ENCODE measurements around the gene CBR1. TPM values are rescaled to one million over a fixed set of nuclear protein-coding genes. Genes with fewer than 3 reads are reported as not detected.

Gene CBR1
- total and polyA plus RNA-seq, 2 of the 13 experiments (the other 11 are each of a cell fraction or from before 2014, with no cell fraction given): 33.7 to 38.7 TPM

- FAIRE-seq (no peak), ATAC-seq (no peak), DNase-seq (ENCODE audit: low spot score) (no peak)
- BruUV-seq (replicated peaks): no TSS peak
- H2AFZ ChIP-seq (ENCODE audit: low read length): no peak overlapping the region
- peak overlapping the region; percentile 85 for H3K4me2 ChIP-seq (ENCODE audit: low read depth, low read length)
- no peaks in the 10 kb centered on the region for H3K9me3 ChIP-seq (ENCODE audit: low read length)
- WGBS (ENCODE audit: low lambda C conversion rate): 99% methylated on average over 2 of the region's 2 CpGs
- H3K36me3 ChIP-seq (replicated peaks in 1 of 2; ENCODE audit: control insufficient read depth in 1 of 2, insufficient read depth in 2 of 2, low read length in 2 of 2): peaks cover 6 to 21% of the 10 kb centered on the region in 2 experiments; a peak in 4 of 5 replicates
- no peak overlapping the region for H3K27ac ChIP-seq (ENCODE audit: extremely low read length, insufficient read depth, low read length)
- H3K4me1 ChIP-seq (ENCODE audit: insufficient read depth, low read length): peaks cover 51% of the 10 kb centered on the region
- no peaks in the 10 kb centered on the region for H4K20me1 ChIP-seq (ENCODE audit: insufficient read depth, low read length)
- ChIA-PET POLR2A (no interaction called here), CTCF (ENCODE audit: low intra/inter-chr PET ratio, low total read pairs) (no interaction called here)
- intact Hi-C loops (cut with micrococcal nuclease; ENCODE audit: unreplicated experiment) (loop anchor here (5.0 kb wide), 1 partner anchor 51 kb away; no protein-coding TSS in a partner anchor), in situ Hi-C loops (cut with HindIII; ENCODE audit: extremely low pct_ligation_motif_present, low pct_unique_long_range_greater_than_20kb) (no loop called here)
- no peak overlapping the region for H3K4me3 ChIP-seq (replicated peaks in 1 of 3; ENCODE audit: insufficient read depth in 1 of 3, low read depth in 2 of 3, low read length in 3 of 3)
- H3K79me2 ChIP-seq (ENCODE audit: insufficient read depth, low read length): peaks cover 7% of the 10 kb centered on the region
- no peak overlapping the region for H3K9ac ChIP-seq (ENCODE audit: insufficient read depth, low read depth, low read length)
- H3K27me3 ChIP-seq (ENCODE audit: control insufficient read depth in 1 of 2, insufficient read depth in 2 of 2, low read length in 2 of 2): no peaks in the 10 kb centered on the region
- TF ChIP-seq FOSL2 (CRISPR knock-in tag; IDR thresholded peaks at IDR 0.05): no peak
- no peak for TF ChIP-seq GATAD2A (CRISPR knock-in tag; IDR thresholded peaks at IDR 0.05)
- no peak for TF ChIP-seq HNF4A (CRISPR knock-in tag; IDR thresholded peaks at IDR 0.05)
- no peak for TF ChIP-seq MAFG (CRISPR knock-in tag; IDR thresholded peaks at IDR 0.05)
- TF ChIP-seq ZNF687 (CRISPR knock-in tag; IDR thresholded peaks at IDR 0.05): no peak
- TF ChIP-seq SMYD3 (CRISPR knock-in tag; IDR thresholded peaks at IDR 0.05): no peak
- no peak for TF ChIP-seq KLF11 (CRISPR knock-in tag; IDR thresholded peaks at IDR 0.05)
- no peak for TF ChIP-seq ZNF296 (CRISPR knock-in tag; conservative IDR thresholded peaks at IDR 0.05)
- TF ChIP-seq XRCC5 (optimal IDR thresholded peaks at IDR 0.05; ENCODE audit: low read length): no peak
- TF ChIP-seq ZNF280D (CRISPR knock-in tag; IDR thresholded peaks at IDR 0.05): no peak
- no peak for TF ChIP-seq ZNF766 (CRISPR knock-in tag; IDR thresholded peaks at IDR 0.05; ENCODE audit: borderline replicate concordance)
- TF ChIP-seq EHMT2 (IDR thresholded peaks at IDR 0.05; ENCODE audit: borderline replicate concordance, low read depth, low read length): no peak
- no peak for TF ChIP-seq ZBTB26 (CRISPR knock-in tag; IDR thresholded peaks at IDR 0.05; ENCODE audit: borderline replicate concordance)
- no peak for TF ChIP-seq IKZF5 (CRISPR knock-in tag; IDR thresholded peaks at IDR 0.05)
- TF ChIP-seq SOX5 (CRISPR knock-in tag; IDR thresholded peaks at IDR 0.05; ENCODE audit: borderline replicate concordance): no peak
- no peak for TF ChIP-seq TBL1XR1 (IDR thresholded peaks at IDR 0.05; ENCODE audit: borderline replicate concordance, low read length, partially characterized antibody)
- no peak for TF ChIP-seq KDM5A (IDR thresholded peaks at IDR 0.05; ENCODE audit: borderline replicate concordance, low read length)
Observed at GRCh38 chr21:36061445-36061844, 8.4 kb upstream of the CBR1 start.
